PC-9 (cell line): ENCODE measurements around the gene SLC17A7.

Experiments
- EZH2 ChIP-seq: fragments of 200-600 bp; sonication (generic); IDR thresholded peaks from 2 replicates; pipeline ENCODE4 v1.8.0; 2017; ENCODE audit warnings: antibody characterized with exemption, low read depth
- TF ChIP-seq, protein P1 (sequence below): fragments of 200-600 bp; sonication (generic); conservative IDR thresholded peaks from 2 replicates; pipeline ENCODE4 v1.6.1; 2017; ENCODE audit warnings: mixed run types, antibody characterized with exemption, mild to moderate bottlenecking, moderate library complexity

GRCh38 chr19:49443366-49444099 lies 2.2 kb upstream of the SLC17A7 start:
- TF ChIP-seq, protein P1, sequence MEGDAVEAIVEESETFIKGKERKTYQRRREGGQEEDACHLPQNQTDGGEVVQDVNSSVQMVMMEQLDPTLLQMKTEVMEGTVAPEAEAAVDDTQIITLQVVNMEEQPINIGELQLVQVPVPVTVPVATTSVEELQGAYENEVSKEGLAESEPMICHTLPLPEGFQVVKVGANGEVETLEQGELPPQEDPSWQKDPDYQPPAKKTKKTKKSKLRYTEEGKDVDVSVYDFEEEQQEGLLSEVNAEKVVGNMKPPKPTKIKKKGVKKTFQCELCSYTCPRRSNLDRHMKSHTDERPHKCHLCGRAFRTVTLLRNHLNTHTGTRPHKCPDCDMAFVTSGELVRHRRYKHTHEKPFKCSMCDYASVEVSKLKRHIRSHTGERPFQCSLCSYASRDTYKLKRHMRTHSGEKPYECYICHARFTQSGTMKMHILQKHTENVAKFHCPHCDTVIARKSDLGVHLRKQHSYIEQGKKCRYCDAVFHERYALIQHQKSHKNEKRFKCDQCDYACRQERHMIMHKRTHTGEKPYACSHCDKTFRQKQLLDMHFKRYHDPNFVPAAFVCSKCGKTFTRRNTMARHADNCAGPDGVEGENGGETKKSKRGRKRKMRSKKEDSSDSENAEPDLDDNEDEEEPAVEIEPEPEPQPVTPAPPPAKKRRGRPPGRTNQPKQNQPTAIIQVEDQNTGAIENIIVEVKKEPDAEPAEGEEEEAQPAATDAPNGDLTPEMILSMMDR: peak; percentile 83
- no peak for TF ChIP-seq EZH2
